Activated T-cell treated with anti-CD3 and anti-CD28 coated beads, Interleukin-2, amount 50 U/mL, for 1 hour (primary cell): ENCODE results near the gene DRC7.
"Not testable (repeated sequence)": the region's sequence is repeated elsewhere in the genome, so short reads cannot be mapped to it uniquely, and the experiment has no call there.

ENCODE experiments used
- DNase-seq: peaks from one replicate; pipeline ENCODE4 v3.0.0-alpha.2; 2020

The DRC7 gene

DNA sequence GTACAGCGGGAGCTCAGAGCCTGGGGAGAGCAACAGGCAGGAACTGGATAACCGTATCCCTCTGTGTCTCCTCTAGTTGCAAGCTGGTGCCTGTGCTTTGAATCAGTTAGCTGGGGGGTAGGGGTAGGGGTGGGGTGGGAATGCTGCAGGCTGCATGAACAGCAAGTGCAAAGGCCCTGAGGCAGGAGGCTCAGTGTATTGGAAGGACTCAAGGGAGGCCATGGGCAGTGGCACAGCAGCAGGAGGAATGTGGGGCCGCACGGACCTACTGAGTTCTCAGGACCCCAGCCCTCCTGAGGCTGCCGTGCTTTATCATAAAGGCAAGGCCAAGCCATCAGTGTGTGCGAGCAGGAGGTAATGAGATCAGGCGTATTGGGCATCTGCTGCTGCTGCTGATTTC, 44.2 kb downstream of the DRC7 start:
- DNase-seq = no peak

DNA sequence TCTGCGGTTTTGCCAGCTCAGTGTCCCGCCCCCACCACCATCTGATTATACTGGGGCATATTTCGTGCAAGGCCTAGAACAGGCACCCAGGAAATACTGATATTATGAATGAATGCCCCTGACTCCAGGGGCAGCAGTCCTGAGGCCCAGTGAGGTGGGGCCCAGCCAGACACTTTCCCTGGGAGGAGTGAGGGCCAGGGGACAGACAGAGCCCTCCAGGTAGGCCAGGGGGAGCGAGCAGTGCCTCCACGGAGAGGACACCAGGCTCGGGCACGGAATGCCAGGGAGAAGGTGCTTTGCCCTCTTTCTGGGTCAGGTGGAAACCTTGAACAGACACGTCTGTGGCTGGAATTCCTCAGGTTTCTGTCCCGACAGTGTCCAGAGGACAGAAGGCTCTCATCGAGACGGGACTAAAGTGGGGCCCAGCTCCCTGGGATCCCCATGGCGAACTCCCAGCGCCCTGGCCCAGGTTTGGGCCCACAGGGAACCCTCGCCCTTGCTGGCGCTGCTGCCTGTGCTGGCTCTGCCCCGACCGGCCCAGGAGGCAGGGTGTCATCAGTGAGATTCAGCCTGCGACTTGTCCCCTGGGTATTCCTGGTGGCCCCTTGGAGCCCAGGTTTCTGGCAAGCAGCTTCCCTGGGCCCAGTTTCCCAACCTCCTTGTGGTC, 45.3 kb downstream of the DRC7 start:
- no peak for DNase-seq

DNA sequence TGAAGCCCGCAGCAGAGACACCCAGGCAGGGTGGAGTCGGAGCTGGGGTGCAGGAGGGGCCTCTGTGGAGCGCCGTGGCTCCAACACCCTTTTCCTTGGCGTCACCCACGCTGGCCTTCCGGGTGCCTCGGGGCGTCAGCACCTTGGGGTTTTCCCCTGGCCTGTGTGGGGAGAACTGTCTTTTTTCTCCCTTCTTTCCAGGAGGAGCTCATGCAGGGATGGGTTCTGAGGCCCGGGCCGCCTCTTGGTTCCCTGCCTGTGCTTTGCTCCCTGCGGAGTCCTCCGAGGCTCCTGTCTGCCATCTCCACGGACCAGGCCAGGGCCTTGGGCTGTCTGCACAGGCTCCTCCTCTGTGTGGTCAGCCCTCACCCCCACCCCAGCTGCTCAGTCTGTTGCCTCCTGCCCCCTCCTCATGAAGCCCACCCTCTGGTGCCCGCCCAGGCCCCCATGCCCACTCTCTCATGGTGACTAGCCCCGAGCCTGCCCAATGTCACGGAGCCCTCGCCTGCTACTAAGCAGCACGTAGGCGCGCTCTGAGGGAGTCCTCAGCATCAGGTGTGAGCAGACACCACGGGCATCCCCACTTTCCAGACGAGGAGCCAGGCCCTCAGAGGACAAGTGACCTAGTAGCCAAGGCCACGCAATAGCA, 45.9 kb downstream of the DRC7 start:
- DNase-seq = no peak

DNA sequence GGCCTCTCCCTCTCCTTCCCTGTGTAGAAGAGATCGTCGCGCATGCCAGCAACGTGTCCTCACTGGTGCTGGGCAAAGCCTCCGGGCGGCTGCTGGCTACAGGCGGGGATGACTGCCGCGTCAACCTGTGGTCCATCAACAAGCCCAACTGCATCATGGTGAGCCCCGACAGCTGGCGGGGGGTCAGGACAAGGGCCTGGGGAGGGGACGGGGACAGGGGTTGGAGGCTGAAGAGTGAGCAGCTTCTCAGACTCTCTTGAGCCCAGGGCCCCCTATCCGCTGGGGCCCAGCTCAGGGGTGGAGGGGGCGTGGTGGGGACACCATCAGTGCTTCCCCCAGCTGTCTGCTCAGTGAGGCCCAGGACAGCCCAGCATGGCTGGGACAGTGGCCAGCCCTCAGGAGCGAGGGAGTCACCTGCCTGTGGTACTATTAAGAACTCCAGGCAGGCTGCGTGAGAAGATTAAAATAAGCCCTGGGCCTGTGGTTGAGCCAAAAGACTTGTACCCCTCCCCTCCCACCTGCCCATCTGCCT, 47.1 kb downstream of the DRC7 start:
- no peak for DNase-seq

DNA sequence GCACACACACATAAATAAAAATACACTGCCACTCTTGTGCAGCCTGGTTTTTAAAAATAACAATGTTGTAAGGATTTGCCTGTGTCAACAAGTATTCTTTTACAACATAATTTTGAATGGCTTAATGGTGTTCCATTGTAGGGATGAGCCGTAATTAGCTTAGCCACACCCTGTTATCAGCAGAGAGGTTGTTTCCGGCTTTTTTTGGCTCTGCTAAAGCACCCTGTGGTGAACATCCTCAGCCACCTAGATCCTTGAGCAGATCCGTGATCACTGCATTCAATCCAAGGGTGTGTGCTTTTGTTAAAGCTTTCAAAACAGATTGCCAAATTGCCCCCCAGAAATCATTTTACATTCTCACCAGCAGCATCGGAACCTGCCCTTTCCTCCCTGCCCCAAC, 47.9 kb downstream of the DRC7 start:
- DNase-seq = no peak

DNA sequence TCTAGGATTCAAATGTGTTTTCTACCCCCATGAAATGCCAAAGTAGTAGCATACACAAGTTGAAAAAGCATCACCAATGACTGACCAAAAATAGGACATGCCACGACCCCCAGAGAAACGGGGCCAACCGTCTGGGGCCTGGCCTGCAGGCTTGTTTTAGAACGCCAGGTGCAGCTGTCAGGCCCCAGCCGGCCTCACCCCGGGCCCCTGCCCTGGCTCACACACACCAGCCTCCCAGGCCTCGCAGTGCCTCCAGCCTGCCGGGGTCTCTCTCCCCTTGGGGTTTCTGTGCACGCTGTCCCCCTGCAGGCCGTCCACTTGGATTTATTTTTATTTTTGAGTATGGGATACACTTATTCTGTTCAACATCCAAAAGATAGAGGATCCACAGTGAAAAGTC, 48.9 kb downstream of the DRC7 start:
- no peak for DNase-seq

DNA sequence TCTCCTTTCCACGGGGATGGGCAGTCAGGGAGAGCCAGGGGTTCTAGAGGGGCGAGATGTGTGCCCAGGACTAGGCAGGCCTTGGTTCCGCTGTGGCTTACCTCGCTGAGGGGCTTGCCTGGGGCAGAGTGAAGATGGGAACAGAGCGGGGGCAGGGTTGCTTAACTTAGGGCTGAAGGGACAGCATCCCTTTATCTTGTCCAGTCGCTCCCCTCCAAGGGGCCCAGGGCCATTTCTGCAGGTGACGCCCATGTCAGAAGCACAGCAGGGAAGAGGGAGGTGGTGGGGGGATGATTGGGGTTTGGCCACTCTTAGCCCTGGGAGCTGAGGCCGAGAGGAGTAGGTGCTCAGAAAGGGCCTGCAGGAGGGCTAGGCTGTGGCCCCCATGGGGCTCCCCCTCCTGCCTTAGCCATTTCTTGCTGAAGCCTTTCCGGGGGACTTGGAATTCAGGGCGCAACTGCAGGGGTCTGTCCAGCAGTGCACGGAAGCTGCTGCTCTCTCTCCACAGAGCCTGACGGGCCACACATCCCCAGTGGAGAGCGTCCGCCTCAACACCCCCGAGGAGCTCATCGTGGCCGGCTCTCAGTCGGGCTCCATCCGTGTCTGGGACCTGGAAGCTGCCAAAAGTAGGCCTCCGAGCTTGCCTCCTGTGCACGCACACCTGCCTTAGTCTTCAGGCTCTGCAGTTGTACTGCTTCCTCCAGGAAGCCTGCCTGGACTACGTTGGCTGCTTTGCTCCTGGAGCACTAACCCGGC, 49.5 kb downstream of the DRC7 start:
- DNase-seq = no peak

DNA sequence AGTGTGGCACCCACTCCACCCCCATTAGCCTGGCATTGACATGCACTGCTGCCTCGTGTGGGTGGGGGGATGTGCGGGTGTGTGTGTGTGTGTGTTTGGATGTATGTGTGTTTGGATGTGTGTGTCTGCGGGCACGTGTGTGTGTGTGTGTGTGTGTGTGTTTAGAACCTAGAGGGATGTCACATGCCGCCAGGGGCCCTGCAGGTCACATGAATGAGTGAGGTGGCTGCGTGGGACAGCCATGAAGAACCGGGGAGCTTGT, 50.0 kb downstream of the DRC7 start:
- DNase-seq = no peak

DNA sequence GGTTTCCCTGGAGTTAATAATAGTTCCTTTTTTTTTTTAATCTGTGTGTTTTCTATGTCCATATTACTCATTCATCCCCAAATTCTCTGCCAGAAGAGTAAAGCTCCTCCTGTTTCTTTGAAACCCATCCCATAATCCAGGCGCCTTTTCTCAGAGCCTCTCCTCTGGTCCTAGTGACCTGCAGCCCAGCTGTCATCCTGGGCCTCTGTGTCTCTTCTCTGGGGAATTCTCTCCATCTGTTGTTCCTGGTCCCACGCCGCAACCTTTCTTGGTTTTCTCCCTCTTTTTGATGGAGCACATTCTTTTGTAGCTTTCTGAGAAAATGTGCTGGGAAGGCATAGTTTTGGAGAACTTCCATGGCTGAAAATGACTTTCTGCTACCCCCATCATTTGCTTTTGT, 51.2 kb downstream of the DRC7 start:
- DNase-seq = no peak

DNA sequence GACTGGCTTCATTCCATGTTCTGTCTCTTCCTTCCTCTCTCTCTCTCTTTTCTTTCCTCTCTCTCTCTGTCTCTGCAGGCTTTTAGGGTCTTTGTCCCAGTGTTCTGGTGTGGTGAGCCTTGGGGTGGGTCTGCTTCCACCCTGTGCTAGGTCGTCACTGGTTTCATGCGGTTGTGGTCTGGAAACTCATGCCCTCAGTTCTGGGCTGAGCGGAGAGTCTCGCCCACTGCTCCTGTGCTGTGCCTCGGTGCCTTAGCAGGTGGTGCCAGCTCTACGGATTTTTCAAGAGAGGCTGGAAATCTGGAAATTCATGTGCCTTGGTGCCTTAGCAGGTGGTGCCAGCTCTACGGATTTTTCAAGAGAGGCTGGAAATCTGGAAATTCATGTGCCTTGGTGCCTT, 51.7 kb downstream of the DRC7 start:
- not testable (repeated sequence) for DNase-seq

DNA sequence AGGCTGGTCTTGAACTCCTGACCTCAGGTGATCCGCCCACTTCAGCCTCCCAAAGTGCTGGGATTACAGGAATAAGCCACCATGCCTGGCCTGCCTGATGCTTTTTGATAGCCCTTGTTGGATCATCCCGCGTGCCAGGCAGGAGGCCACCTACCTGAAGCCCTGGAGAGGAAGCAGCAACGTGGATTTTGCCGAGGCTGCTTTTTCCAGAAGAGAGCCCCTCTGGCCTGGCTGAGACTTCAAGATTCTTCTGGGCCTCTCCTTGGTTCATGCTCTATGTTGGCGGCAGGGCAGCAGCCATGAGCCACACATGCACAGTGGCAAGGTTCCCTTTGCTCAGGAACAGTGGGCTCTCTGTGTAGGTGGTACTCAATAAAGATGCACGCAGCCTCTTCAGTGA, 52.5 kb downstream of the DRC7 start:
- DNase-seq = no peak

DNA sequence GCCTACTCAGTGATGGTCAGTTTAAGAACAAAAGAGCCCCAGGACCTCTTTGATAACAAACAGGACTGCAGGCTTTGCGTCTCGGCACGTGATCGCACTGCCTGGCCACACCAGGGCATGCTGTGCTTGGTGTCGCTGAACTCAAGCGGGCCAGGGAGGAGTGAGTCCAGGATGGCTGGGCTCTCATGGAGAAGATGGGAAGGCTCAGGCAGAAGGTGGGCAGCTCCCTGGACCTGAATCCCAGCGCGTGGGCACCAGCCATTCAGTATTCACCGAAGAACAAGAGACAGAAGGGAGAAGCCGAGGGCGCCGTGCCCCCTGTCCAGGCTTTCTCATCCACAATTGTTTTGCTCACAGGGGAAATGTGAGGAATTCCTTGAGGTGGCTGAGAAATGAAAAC, 52.9 kb downstream of the DRC7 start:
- DNase-seq = no peak

DNA sequence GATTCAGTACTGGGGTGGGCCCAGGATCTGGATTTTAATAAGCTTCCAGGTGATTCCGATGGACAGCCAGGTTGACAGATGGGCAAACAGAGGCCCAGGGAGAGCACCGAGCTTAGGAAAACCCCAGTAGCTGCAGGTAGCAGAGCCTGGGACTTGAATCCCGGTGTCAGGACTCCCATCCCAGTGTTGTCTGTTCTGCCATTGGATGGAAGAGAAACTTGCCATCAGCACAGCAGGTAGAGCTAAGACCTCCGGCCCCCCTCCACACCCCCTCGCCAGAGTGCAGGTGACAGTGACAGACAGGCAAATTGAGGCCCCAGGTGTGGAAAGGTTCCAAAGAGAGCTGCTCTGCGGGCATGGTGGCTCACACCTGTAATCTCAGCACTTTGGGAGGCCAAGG, 53.4 kb downstream of the DRC7 start:
- no peak for DNase-seq

DNA sequence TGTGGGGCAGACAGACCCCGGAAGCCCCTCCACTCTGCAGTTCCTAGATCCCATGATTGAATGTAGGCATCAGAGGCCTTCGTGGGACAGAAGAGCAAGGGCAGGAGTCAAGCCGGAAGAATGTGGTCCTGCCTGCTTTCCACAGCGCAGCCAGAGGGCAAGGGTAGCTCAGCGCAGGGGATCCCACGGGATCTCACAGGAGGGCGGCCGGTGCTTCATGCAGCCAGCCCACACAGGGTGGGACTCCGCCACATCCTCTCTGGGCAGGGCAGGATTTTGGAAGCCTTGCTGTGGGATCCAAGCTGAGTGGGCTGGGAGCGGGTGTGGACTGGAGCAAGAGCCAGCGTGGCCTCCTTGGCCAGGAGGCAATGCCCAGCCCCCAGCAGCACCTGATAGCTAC, 54.0 kb downstream of the DRC7 start:
- DNase-seq = no peak

DNA sequence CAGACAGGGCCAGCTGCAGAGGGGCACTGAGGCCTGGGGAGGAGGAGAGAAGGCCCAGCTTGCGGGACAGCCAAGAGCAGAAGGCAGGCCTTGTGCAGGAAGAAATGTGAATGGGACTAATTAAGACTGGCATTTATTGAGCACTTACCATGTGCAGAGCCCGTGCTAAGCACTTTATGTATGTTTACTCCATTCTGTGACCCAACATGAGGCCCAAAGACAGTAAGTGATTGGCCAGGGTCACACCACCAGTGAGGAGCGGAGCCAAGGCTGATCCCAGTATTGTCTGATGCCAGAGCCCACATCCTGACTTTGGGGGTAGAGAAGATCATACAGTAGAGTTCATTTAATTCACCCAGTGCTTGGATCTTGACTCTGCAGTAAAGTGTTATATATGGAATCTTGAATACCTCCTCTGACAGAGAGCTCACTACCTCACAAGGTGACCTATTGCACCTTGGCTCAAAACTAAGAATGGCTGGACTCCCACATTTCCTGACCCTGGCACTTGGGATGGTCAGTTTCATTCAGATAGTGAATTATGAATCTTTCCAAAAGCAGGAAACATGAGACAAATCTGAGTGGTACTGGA, 54.6 kb downstream of the DRC7 start:
- DNase-seq = no peak

DNA sequence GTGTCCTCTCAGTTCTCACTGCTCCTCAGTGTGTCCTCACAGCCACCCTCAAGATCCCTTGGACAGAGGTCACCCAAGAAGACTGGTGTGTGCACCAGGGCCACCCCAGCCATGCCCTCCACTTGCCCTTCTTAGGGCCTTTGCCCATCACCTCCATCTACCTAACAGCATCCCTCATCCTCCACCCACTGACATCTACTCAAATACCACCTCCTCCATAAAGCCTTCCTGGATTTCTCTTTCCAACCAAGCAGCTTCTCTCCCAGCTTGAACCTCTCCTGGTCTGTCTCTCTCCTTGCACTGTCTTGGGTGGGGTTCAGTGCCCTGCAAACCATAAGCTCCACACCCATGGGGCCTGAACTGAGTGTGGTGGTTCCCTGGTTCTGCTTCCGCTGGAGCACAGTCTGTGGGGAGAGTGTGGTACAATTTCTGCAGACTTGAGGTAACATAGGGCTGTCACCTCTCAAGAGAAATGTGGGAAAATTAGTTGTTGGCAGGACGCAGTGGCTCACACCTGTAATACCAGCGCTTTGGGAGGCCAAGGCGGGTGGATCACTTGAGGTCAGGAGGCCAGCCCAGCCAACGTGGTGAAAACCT, 55.3 kb downstream of the DRC7 start:
- no peak for DNase-seq

DNA sequence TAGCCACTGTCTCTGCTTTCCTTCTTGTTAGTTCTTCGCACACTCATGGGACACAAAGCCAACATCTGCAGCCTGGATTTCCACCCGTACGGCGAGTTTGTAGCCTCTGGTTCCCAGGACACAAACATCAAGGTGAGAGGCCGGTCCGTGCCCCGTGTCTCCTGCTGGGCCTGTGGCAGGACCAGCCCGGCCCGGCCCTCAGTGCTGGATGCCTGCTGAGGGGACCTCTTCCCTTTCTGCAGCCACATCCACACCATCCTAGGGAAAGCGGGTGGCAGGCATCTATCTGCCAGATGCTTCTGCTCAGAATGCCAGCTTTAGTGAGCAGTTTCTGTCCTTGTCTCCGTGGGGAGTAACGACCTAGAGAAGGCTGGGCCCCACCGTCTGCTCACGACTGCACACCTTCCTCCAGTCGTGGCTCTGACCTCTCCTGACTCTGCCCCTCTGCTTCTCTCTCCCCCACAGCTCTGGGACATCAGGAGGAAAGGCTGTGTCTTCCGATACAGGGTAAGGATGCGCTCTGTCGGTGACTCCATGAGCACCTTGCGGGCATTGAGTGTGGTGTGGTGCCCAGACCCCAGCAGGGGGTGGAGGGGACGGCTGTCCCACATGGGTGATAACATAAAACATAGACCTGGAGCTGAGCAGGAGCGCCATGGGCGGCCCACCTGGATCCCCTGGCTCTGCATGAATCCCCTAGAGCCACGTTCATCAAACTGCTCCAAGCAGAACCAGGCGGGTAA, 56.4 kb downstream of the DRC7 start:
- no peak for DNase-seq

DNA sequence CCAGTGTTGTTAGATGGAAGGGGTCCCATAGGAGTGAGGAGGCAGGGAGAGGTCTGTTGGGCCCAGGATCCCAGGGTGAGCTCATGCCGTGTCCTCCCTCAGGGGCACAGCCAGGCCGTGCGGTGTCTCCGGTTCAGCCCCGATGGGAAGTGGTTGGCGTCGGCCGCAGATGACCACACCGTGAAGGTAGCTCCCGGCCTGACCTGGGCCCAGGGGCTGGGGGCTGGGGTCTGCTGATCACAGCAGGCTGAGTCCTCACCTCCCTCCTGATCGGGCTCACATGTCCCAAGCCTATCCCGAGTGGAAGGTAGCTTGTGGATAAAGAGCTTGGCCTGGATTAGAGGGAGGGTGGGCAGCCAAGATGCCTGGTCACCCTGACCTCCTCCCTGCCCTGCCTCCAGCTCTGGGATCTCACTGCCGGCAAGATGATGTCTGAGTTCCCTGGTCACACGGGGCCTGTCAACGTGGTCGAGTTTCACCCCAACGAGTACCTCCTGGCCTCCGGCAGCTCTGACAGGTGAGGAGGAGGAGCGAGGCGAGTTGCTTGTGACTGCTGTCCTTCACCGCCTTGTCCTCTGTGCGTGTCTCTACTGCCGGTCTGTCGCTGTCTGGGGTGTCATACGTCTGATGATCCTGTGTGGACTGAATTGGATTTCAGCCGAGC, 57.1 kb downstream of the DRC7 start:
- DNase-seq = no peak

DNA sequence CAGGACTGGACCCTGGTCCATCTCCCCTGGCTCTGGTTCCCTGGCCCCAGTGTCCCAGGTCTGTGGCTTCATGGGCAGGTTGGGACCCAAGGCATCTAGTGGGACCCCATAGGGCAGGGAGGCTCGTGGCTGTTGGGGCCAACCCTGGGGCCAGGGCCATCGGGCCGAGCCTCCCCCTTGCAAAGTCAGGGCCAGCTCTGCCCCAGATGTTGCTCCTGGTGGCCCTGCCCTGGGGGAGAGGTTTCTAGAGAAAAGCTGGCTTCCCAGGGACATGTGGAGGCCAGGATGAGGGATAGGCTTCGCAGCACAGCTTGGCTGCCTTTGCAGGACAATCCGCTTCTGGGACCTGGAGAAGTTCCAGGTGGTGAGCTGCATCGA, 57.6 kb downstream of the DRC7 start:
- no peak for DNase-seq

DNA sequence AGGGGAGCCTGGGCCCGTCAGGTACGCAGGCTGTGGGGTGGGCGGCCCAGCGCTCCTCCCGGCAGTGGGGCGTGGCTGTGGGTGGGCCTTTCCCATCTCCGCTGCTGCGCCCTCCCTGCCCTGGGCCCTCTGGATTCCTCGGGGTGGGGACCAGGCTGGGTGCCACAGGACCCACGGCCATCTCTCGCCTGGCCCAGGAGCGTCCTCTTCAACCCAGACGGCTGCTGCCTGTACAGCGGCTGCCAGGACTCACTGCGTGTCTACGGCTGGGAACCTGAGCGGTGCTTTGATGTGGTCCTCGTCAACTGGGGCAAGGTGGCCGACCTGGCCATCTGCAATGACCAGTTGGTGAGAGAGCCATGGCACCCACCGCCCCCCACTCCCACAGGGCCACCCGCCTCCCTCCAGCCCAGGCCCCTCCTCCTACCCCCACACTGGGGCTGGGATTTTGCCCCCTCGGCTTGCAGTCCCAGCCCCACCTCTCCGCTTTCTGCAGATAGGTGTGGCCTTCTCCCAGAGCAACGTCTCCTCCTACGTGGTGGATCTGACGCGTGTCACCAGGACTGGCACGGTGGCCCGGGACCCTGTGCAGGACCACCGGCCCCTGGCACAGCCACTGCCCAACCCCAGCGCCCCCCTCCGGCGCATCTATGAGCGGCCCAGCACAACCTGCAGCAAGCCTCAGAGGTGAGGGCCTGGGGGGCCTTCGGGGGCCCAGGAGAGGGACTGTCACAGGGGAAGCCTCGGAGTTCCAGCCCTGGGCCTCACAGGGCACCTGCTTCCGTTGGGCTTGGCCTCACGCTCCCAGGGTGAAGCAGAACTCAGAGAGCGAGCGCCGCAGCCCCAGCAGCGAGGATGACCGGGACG, 58.2 kb downstream of the DRC7 start:
- DNase-seq = no peak
